Kidney glomerular epithelial cell (primary cell): ENCODE measurements around the gene FEM1B.

ENCODE experiments used
- DNase-seq: peaks from one replicate; lab custom pipeline; 2025; lab: John Stamatoyannopoulos, UW

Gene FEM1B

GRCh38 chr15:68326711-68327354 lies 49.3 kb downstream of the FEM1B start:
- no peak for DNase-seq

DNA sequence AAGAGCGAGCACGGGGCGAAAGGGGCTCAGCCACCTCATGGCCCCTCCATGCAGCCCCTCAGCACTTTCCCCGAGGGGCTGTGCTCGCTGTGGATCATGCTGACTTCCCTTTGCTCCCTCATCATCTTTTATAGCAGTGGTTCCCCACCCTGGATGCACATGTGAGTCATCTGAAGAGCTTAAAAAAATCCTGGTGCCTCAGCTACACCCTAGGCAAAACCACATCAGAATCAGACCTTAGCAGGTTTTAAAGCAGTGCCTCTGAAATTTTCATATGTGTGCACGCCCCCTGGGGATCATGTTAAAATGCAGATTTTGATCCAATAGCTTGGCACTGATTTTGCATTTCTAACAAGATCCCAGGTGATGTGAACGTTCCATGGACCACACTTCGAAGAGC lies 50.9 kb downstream of the FEM1B start:
- no peak for DNase-seq

GRCh38 chr15:68328964-68329363 lies 51.4 kb downstream of the FEM1B start:
- DNase-seq = no peak

- no peak for DNase-seq
These were observed 52.9 kb downstream of the FEM1B start for GRCh38 chr15:68330416-68330815.

DNA sequence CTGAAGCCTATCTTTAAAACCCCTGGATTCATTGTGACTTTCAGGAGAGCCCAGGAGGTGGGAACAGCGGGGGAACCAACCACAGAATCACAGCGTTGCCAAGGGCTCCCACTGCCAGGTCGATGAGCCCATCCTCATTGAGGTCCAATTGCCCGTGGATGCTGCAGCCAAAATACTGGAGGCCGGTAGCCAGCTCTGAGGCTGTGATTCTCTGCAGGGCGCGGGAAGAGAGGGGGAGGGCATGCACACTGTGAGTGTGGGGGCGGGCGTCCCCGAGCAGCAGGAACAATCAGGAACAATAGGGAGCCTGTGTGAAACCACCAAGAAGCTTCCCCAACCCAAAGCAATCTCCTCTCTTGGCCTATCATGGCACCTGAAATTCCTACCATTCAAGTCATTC lies 53.4 kb downstream of the FEM1B start:
- no peak for DNase-seq

GRCh38 chr15:68332266-68332665 lies 54.7 kb downstream of the FEM1B start:
- no peak for DNase-seq

GRCh38 chr15:68333775-68334470 lies 56.4 kb downstream of the FEM1B start:
- no peak for DNase-seq

- no peak for DNase-seq
These were observed 57.1 kb downstream of the FEM1B start for GRCh38 chr15:68334661-68335124.

DNA sequence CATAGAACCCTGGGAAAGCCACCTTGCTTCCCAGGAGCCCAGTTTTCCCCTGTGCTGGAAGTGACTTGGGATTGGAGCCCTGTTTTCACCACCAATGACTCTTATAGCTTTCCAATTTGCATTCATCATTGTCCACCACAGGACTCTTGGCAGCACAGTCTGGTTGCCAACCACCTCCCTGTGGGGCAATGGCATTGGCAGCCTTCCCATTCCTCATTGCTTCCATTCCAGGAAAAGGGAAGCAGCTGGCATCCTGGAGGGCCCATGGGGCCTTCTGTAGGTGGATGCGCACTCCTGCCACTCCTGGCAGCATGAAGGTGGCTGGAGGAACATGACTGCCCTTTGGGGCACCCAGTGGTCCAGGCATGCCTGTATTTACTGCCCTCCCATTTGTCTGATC lies 57.7 kb downstream of the FEM1B start:
- peak; percentile 8 for DNase-seq

DNA sequence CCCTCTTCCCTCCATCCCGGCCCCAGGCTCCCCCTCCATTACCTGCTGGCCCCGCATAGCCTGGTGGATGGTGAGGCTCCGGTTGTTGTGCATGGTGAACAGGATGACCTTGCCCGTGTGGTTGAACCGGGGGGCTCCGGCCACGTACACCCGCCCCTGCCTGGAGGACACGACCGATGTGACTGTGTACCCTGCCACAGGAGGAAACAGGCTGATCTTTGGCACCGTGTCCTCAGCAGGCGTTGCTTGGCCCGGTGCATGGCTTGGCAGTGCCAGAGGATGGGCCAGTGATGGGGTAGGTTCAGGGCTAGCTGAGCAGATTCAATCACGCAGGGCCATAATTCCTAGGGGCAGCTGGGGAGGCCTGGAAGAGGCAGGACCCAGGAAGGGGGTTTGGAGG lies 58.1 kb downstream of the FEM1B start:
- DNase-seq = no peak

GRCh38 chr15:68336516-68336915 lies 59.0 kb downstream of the FEM1B start:
- no peak for DNase-seq

- peak; percentile 28 for DNase-seq
These were observed 60.3 kb downstream of the FEM1B start for GRCh38 chr15:68337826-68338225.

DNA sequence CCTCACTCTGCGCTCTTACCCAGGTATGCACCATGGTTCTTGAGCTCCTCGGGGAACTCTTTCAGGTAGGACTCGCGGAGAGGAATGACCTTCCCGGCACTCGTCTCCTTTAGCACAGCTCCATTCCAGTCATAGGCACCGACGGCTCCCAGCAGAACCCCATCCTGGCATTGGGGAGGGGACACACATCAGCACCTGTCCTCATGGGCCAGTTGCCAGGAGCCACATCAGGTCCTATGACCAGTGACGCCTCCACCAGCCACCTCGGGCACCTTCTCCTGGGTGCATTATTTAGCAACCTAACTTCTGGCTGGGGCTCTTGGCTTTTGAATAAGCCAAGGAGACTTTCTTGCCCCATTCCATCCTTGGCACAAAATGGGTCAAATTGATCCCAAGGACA lies 61.9 kb downstream of the FEM1B start:
- DNase-seq = no peak

DNA sequence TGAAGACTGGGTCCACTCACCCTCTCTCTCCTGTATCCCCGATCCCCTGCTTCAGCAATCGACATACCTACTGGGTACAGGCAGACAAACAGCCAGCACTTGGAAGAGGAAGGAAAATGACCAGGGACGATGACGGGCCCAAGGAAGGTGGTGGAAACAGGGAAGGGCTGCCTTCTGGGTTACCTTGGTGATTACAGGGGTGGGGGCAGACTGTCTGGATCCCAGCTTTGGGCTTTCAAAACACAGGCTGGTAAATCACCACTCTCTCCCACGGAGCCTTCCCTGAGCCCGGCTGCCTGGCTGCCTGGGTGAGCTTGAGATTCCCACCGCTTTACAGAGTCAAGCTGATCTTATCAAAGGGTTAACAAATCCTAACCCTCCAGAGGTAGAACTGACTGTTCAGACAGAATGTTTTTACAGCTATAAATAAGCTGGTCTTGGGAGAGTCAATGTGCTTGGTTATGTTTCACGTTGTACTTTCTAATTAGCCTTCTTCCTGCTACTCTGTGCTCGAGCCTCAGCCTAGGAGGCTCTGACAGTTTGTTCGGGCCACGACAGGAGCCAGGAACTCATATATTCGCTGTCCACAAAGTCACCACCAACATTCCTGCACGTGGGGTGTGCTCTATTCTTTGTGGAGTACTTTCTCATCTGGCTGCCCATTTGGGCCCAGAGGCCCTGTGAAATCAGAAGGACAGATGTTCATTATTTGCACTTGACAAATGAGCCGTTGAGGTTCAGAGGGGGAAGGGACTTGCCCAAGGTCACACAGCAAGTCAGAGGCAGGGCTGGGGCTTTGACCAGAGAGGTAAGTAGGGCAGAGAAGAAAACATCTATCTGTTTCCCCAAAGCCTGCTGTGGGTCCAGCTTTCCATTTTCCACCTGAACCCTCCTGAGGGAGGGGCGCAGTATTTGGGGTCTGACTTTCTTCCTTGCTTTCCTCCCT lies 63.5 kb downstream of the FEM1B start:
- no peak for DNase-seq

GRCh38 chr15:68341760-68342725 lies 64.5 kb downstream of the FEM1B start:
- no peak for DNase-seq

DNA sequence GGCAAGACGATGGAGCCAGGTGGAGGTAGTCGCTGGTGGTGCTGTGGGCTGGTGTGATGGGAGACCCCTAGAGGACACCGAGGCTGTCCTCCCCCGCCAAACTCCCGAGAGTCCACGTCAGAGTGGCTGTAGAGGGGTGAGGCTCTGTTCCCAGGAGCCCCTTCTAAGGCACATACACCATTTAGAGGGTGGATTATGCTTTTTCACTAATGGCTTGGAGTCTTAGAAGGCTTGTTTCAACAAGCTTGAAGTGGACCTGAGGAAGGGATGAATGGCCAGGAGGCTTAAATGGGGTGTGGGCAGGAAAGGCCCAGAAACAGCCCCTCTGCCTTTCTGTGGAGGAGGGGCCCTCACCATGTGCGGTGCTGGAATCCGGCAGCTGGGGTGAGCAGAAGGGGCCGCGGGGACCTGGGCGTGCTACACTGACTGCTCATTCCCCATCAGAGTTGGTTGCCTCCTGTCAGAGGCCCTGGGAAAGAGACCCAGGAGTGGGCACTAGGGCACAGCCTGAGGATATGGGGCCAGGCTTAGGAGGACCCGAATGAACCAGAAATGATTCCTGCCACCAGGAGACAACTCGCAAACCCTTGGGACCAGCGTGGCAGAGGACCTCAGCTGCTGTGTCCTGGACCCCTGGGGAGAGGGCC lies 66.2 kb downstream of the FEM1B start:
- no peak for DNase-seq

DNA sequence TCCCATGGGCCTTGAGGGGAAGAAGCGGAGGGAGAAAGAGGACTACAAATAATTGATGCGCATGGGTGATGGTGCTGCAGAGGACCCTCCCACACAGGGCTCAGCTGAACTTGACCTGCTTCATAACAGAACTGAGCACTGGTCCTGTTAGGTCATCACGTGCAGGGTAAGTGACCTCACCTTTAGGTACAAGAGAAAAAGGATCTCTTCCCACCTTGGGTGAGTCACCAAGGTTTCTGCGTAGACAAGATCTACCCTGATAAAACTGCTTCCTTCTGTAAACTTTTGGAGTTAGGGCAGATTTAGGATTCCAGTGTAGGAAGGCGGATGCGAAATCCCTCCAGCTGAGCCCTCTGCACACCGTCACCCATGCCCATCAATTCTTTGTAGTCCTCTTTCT lies 67.1 kb downstream of the FEM1B start:
- DNase-seq = no peak
